Type B pancreatic cell (in vitro differentiated cells): ENCODE measurements around the gene SPAG16. TPM values are rescaled to one million over a fixed set of nuclear protein-coding genes. Genes with fewer than 3 reads are reported as not detected.
"Not testable (repeated sequence)": the region's sequence is repeated elsewhere in the genome, so short reads cannot be mapped to it uniquely, and the experiment has no call there.

Source experiments
- DNase-seq: peaks from one replicate; pipeline ENCODE4 v3.0.0; 2021; ENCODE audit warnings: mixed read lengths; ENCODE audit not compliant: unreplicated experiment; ENCODE audit errors: extremely low spot score
- H3K27ac Mint-ChIP-seq: 2 replicates; pipeline ENCODE4 v1.8.0; 2021; ENCODE audit warnings: mild to moderate bottlenecking, mixed read lengths
- H3K27me3 Mint-ChIP-seq: 2 replicates; pipeline ENCODE4 v1.8.0; 2021; ENCODE audit warnings: mixed read lengths
- H3K36me3 Mint-ChIP-seq: 2 replicates; pipeline ENCODE4 v1.8.0; 2021; ENCODE audit warnings: mixed read lengths
- H3K4me1 Mint-ChIP-seq: one replicate; pipeline ENCODE4 v1.8.0; 2021; ENCODE audit warnings: mixed read lengths; ENCODE audit not compliant: unreplicated experiment
- H3K4me3 Mint-ChIP-seq: 2 replicates; pipeline ENCODE4 v1.8.0; 2021; ENCODE audit warnings: mild to moderate bottlenecking, mixed read lengths
- H3K9me3 Mint-ChIP-seq: 2 replicates; pipeline ENCODE4 v1.8.0; 2021; ENCODE audit warnings: mixed read lengths
- total RNA-seq: library from RNA; stranded (reverse); gene quantifications from 2 replicates; pipeline ENCODE4 v1.2.1, GENCODE V29; 2021; ENCODE audit warnings: low replicate concordance
- TF ChIP-seq, protein P1 (sequence below): fragments of 200-600 bp; sonication (generic); conservative IDR thresholded peaks from 2 replicates; pipeline ENCODE4 v1.5.0; 2021; ENCODE audit warnings: antibody characterized with exemption, mild to moderate bottlenecking

SPAG16 gene
- total RNA-seq, 1 donor from 2014 or later: 54.8 TPM

- DNase-seq: no peak
- no peaks in the 10 kb centered on the region for H3K36me3 Mint-ChIP-seq
- H3K27ac Mint-ChIP-seq: no peak overlapping the region
- H3K4me1 Mint-ChIP-seq: no peaks in the 10 kb centered on the region
- no peaks in the 10 kb centered on the region for H3K27me3 Mint-ChIP-seq
- TF ChIP-seq, protein P1, sequence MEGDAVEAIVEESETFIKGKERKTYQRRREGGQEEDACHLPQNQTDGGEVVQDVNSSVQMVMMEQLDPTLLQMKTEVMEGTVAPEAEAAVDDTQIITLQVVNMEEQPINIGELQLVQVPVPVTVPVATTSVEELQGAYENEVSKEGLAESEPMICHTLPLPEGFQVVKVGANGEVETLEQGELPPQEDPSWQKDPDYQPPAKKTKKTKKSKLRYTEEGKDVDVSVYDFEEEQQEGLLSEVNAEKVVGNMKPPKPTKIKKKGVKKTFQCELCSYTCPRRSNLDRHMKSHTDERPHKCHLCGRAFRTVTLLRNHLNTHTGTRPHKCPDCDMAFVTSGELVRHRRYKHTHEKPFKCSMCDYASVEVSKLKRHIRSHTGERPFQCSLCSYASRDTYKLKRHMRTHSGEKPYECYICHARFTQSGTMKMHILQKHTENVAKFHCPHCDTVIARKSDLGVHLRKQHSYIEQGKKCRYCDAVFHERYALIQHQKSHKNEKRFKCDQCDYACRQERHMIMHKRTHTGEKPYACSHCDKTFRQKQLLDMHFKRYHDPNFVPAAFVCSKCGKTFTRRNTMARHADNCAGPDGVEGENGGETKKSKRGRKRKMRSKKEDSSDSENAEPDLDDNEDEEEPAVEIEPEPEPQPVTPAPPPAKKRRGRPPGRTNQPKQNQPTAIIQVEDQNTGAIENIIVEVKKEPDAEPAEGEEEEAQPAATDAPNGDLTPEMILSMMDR: no peak
- no peaks in the 10 kb centered on the region for H3K9me3 Mint-ChIP-seq
- H3K4me3 Mint-ChIP-seq: no peak overlapping the region
Observed at GRCh38 chr2:213980883-213981282, 696.6 kb downstream of the SPAG16 start.

GRCh38 chr2:213989207-213989606, 704.9 kb downstream of the SPAG16 start:
- H3K27ac Mint-ChIP-seq: no peak overlapping the region
- no peaks in the 10 kb centered on the region for H3K36me3 Mint-ChIP-seq
- H3K27me3 Mint-ChIP-seq: no peaks in the 10 kb centered on the region
- H3K4me3 Mint-ChIP-seq: no peak overlapping the region
- H3K9me3 Mint-ChIP-seq: no peaks in the 10 kb centered on the region
- TF ChIP-seq, protein P1: no peak
- DNase-seq: no peak
- no peaks in the 10 kb centered on the region for H3K4me1 Mint-ChIP-seq

DNA sequence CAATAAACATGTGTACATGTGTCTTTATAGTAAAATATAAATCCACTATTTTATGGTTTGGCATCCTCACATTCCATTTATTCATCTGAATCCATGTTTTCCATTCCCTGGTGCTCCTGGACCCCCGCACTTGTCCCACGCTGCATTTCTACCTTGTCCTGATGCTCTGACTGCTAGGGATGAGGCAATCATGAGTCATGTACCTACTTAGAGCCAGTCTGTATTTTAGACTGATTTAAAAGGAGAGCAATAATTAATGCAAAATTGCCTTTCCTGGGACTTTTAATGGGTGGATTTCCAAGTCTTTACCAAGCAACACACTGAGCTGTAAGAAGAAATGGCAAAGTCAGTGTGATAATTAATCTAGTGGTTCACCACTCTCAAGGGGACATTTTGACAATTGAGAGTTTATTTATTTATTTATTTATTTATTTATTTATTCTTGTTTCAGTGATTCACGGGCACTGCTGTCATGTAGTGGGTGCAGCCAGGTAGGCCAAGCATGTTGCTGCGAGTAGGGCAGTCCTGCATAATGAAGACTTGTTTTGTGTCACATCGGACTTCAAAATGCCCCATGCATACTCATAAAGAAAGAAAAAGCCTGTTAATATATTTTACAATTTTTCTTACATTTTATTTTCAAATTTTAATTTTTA, 707.3 kb downstream of the SPAG16 start:
- DNase-seq: no peak
- Mint-ChIP-seq H3K4me3 (no peak overlapping the region), H3K9me3 (no peaks in the 10 kb centered on the region), H3K36me3 (no peaks in the 10 kb centered on the region), H3K27me3 (no peaks in the 10 kb centered on the region), H3K27ac (no peak overlapping the region), H3K4me1 (no peaks in the 10 kb centered on the region)
- TF ChIP-seq, protein P1: no peak

- Mint-ChIP-seq H3K9me3 (peaks cover 6% of the 10 kb centered on the region), H3K27me3 (no peaks in the 10 kb centered on the region), H3K36me3 (no peaks in the 10 kb centered on the region), H3K4me1 (no peaks in the 10 kb centered on the region), H3K27ac (no peak overlapping the region), H3K4me3 (no peak overlapping the region)
- TF ChIP-seq, protein P1: no peak
- no peak for DNase-seq
Observed at GRCh38 chr2:213995400-213996105, 711.3 kb downstream of the SPAG16 start.

DNA sequence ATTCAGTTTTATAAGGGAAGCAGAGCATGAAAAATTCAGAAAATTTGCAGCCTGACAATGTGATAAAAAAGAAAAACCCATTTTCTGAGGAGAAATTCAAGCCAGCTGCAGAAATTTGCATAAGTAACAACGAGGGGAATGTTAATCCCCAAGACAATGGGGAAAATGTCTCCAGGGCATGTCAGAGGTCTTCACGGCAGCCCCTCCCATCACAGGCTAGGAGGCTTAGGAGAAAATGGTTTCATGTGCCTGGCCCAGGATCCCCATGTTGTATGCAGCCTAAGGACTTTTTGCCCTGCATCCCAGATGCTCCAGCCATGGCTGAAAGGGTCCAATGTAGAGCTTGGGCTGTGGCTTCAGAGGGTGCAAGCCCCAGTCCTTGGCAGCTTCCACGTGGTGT, 714.7 kb downstream of the SPAG16 start:
- not testable (repeated sequence) for H3K27me3 Mint-ChIP-seq, H3K4me1 Mint-ChIP-seq, H3K4me3 Mint-ChIP-seq, H3K27ac Mint-ChIP-seq, DNase-seq, H3K9me3 Mint-ChIP-seq, H3K36me3 Mint-ChIP-seq

DNA sequence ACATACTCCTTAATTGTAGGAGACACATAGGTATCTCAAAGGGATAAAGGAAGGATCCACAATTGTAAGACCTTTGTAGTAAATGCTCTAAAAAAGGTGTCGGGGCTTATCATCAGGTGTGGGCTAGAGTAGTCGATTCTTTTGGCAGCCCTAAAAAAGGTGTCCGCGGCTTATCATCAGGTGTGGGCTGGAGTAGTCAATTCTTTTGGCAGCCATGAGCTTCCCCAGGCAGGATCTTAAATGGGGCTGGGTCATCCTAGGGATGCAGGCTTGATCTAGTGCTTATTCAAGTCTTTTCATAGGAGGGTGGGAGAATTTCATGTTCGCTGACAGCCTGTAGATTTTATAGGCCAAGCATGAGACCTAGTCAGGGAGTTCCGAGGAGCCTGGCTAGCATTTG, 720.2 kb downstream of the SPAG16 start:
- H3K27me3 Mint-ChIP-seq: no peaks in the 10 kb centered on the region
- no peaks in the 10 kb centered on the region for H3K9me3 Mint-ChIP-seq
- no peaks in the 10 kb centered on the region for H3K36me3 Mint-ChIP-seq
- TF ChIP-seq, protein P1: no peak
- H3K4me1 Mint-ChIP-seq: no peaks in the 10 kb centered on the region
- no peak overlapping the region for H3K4me3 Mint-ChIP-seq
- no peak for DNase-seq
- no peak overlapping the region for H3K27ac Mint-ChIP-seq
